ENCODE data around the gene LHFPL2. TPM values are rescaled to one million over a fixed set of nuclear protein-coding genes. Genes with fewer than 3 reads are reported as not detected.

LHFPL2 gene
- total RNA-seq, 1 experiment from 2014 or later, result 49.7 TPM

GRCh38 chr5:78607864-78608263 is 40.7 kb downstream of the LHFPL2 start:
- peaks cover 70% of the 10 kb centered on the region for H3K4me1 ChIP-seq
- Mint-ChIP-seq H3K27ac (ENCODE audit: unreplicated experiment) (peak overlapping the region; percentile 21), H3K9me3 (ENCODE audit: unreplicated experiment) (no peaks in the 10 kb centered on the region), H3K27me3 (ENCODE audit: insufficient read depth, unreplicated experiment) (no peaks in the 10 kb centered on the region), H3K4me3 (ENCODE audit: unreplicated experiment) (peak overlapping the region; percentile 19), H3K4me1 (ENCODE audit: low read depth, unreplicated experiment) (peaks cover 39% of the 10 kb centered on the region), H3K36me3 (ENCODE audit: insufficient read depth, unreplicated experiment) (peaks cover 17% of the 10 kb centered on the region)
- H3K36me3 ChIP-seq (ENCODE audit: control insufficient read depth, insufficient read depth, low read length), result no peaks in the 10 kb centered on the region
- intact Hi-C loops (cut with micrococcal nuclease; ENCODE audit: unreplicated experiment), result no loop called here
- BruUV-seq (replicated peaks), result no TSS peak
- no peaks in the 10 kb centered on the region for H3K9me3 ChIP-seq
- POLR2A ChIA-PET, result no interaction called here
- no peaks in the 10 kb centered on the region for H3K27me3 ChIP-seq (replicated peaks; ENCODE audit: control insufficient read depth, insufficient read depth, low read length)
- CTCF ChIA-PET, result no interaction called here
- DNase-seq, result peak in 1 of 2 experiments; percentile 47
- H3K4me3 ChIP-seq (ENCODE audit: low read depth, low read length), result no peak overlapping the region
- TF ChIP-seq, protein P1, sequence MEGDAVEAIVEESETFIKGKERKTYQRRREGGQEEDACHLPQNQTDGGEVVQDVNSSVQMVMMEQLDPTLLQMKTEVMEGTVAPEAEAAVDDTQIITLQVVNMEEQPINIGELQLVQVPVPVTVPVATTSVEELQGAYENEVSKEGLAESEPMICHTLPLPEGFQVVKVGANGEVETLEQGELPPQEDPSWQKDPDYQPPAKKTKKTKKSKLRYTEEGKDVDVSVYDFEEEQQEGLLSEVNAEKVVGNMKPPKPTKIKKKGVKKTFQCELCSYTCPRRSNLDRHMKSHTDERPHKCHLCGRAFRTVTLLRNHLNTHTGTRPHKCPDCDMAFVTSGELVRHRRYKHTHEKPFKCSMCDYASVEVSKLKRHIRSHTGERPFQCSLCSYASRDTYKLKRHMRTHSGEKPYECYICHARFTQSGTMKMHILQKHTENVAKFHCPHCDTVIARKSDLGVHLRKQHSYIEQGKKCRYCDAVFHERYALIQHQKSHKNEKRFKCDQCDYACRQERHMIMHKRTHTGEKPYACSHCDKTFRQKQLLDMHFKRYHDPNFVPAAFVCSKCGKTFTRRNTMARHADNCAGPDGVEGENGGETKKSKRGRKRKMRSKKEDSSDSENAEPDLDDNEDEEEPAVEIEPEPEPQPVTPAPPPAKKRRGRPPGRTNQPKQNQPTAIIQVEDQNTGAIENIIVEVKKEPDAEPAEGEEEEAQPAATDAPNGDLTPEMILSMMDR (IDR thresholded peaks at IDR 0.05; ENCODE audit: insufficient read depth in 1 of 2, low read depth in 1 of 2, low read length in 1 of 2, severe bottlenecking in 1 of 2, unreplicated experiment in 1 of 2), result no peak

GRCh38 chr5:78606241-78606640 is 42.3 kb downstream of the LHFPL2 start:
- no peak overlapping the region for H3K4me3 Mint-ChIP-seq (ENCODE audit: unreplicated experiment)
- H3K36me3 ChIP-seq (ENCODE audit: control insufficient read depth, insufficient read depth, low read length), result no peaks in the 10 kb centered on the region

GRCh38 chr5:78605611-78606010 is 43.0 kb downstream of the LHFPL2 start:
- ChIA-PET CTCF (no interaction called here), POLR2A (no interaction called here)
- H3K27me3 Mint-ChIP-seq (ENCODE audit: insufficient read depth, unreplicated experiment), result no peaks in the 10 kb centered on the region
- peaks cover 18% of the 10 kb centered on the region for H3K36me3 Mint-ChIP-seq (ENCODE audit: insufficient read depth, unreplicated experiment)
- TF ChIP-seq, protein P1 (IDR thresholded peaks at IDR 0.05; ENCODE audit: insufficient read depth in 1 of 2, low read depth in 1 of 2, low read length in 1 of 2, severe bottlenecking in 1 of 2, unreplicated experiment in 1 of 2), result no peak
- peaks cover 44% of the 10 kb centered on the region for H3K4me1 Mint-ChIP-seq (ENCODE audit: low read depth, unreplicated experiment)
- Histone ChIP-seq H3K4me1 (peaks cover 78% of the 10 kb centered on the region), H3K36me3 (ENCODE audit: control insufficient read depth, insufficient read depth, low read length) (no peaks in the 10 kb centered on the region), H3K9me3 (no peaks in the 10 kb centered on the region), H3K27me3 (replicated peaks; ENCODE audit: control insufficient read depth, insufficient read depth, low read length) (no peaks in the 10 kb centered on the region), H3K4me3 (ENCODE audit: low read depth, low read length) (no peak overlapping the region)
- intact Hi-C loops (cut with micrococcal nuclease; ENCODE audit: unreplicated experiment), result loop anchor here (1.0 to 2.0 kb wide), 2 partner anchors 17 to 107 kb away; no protein-coding TSS in a partner anchor
- peak overlapping the region; percentile 73 for H3K27ac Mint-ChIP-seq (ENCODE audit: unreplicated experiment)
- no peak overlapping the region for H3K4me3 Mint-ChIP-seq (ENCODE audit: unreplicated experiment)
- BruUV-seq (replicated peaks), result no TSS peak
- no peak for DNase-seq
- H3K9me3 Mint-ChIP-seq (ENCODE audit: unreplicated experiment), result no peaks in the 10 kb centered on the region

More at GRCh38 chr5:78606241-78606640, 42.3 kb downstream of the LHFPL2 start:
- H3K27me3 Mint-ChIP-seq (ENCODE audit: insufficient read depth, unreplicated experiment), result no peaks in the 10 kb centered on the region
- ChIA-PET POLR2A (no interaction called here), CTCF (no interaction called here)
- no peak for DNase-seq
- peak overlapping the region; percentile 73 for H3K27ac Mint-ChIP-seq (ENCODE audit: unreplicated experiment)
- H3K36me3 Mint-ChIP-seq (ENCODE audit: insufficient read depth, unreplicated experiment), result peaks cover 15% of the 10 kb centered on the region
- H3K9me3 Mint-ChIP-seq (ENCODE audit: unreplicated experiment), result no peaks in the 10 kb centered on the region
- H3K9me3 ChIP-seq, result no peaks in the 10 kb centered on the region
- no peak overlapping the region for H3K4me3 ChIP-seq (ENCODE audit: low read depth, low read length)
- H3K4me1 ChIP-seq, result peaks cover 75% of the 10 kb centered on the region
- H3K27me3 ChIP-seq (replicated peaks; ENCODE audit: control insufficient read depth, insufficient read depth, low read length), result no peaks in the 10 kb centered on the region
- BruUV-seq (replicated peaks), result no TSS peak
- intact Hi-C loops (cut with micrococcal nuclease; ENCODE audit: unreplicated experiment), result no loop called here
- peaks cover 45% of the 10 kb centered on the region for H3K4me1 Mint-ChIP-seq (ENCODE audit: low read depth, unreplicated experiment)
- TF ChIP-seq, protein P1 (IDR thresholded peaks at IDR 0.05; ENCODE audit: insufficient read depth in 1 of 2, low read depth in 1 of 2, low read length in 1 of 2, severe bottlenecking in 1 of 2, unreplicated experiment in 1 of 2), result no peak

All from Caco-2 (cell line).